NCI-H2227 (cell line): ENCODE results near the gene CARHSP1.
"Not testable (repeated sequence)": the region's sequence is repeated elsewhere in the genome, so short reads cannot be mapped to it uniquely, and the experiment has no call there.

ENCODE experiments used
- DNase-seq: peaks from one replicate; lab custom pipeline; 2025; ENCODE audit not compliant: unreplicated experiment; lab: John Stamatoyannopoulos, UW

CARHSP1 gene

DNA sequence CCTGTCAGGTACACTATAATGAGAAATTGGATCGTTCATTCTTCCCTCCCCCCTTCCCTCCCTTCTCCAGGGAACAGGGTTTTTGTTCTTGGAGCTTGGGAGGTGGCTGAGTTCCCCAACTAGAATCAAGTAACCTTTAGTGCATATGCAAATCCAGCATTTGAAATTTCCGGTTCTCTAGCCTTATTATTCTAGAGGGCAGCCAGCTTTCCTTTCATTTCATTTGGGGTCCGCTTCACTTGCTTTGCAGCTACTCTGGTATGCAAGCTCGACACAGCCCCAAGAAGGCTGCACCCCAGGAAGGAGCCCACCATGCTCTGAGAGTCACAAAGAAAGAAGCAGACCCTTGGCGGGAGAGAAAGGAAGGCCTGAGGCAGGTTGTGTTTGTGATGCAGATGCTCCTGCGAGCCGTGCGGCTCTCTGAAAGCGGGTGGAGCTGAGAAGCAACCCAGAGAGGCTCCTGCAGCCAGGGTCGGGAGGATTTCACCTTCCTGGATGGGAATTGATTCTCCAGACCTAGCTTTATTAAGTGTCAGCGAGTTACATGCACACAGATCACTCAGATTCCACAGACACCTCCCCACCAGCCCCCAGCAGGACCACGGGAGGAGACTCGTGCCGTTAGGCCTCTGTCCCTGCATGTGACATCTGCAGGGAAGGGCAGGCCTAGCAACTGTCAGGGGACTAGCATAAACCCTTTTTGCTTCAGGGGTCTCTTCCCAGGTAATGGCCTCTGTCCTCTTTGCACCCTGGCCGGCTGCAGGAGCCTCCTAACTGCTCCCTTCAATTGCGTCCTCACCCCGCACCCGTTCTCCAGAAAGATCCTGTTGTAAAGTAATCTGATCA is 36.7 kb downstream of the CARHSP1 start:
- DNase-seq: no peak

DNA sequence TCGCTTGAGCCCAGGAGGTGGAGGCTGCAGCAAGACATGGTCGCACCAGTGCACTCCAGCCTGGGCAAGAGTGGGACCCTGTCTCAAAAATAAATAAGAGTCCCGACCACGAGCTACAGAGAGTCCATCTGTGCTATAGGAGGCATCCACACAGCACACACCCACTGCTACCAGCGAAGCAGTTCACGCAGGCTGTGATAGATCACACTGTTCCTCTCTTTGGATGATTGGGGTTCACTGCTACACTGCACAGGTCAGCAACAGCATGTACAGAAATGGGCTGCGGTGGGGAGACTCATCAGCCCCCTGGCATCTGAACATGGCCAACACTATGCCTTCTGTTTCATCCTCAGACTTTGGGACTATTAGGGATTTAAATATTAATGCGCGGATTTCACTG is 37.4 kb downstream of the CARHSP1 start:
- DNase-seq: no peak

DNA sequence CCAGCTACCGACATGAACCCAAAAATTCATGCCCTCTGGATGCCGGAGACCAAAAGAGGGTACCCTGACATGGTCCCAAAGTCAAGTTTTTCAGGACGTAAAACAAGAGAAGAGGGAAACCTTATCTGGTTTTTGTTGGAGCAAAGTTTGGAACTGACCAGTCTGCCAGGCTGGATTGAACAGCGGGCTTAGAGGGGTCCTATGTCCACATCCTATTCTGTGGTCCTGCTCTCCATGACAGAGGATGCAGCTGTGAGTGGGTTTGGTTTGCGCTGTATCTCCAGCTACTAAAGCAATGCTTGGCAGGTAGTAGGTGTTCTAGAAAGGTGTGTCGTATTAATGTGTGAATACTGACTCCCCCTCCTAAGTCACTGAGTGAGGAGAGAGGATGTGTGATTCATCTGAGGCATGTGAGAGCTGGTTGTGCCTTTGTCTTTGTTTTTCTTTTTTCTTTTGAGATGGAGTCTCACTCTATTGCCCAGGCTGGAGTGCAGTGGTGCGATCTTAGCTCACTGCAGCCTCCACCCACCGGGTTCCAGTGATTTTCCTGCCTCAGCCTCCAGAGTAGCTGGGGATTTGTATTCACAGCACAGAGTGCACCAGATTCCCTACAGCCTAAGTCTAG is 40.2 kb downstream of the CARHSP1 start:
- DNase-seq: no peak

DNA sequence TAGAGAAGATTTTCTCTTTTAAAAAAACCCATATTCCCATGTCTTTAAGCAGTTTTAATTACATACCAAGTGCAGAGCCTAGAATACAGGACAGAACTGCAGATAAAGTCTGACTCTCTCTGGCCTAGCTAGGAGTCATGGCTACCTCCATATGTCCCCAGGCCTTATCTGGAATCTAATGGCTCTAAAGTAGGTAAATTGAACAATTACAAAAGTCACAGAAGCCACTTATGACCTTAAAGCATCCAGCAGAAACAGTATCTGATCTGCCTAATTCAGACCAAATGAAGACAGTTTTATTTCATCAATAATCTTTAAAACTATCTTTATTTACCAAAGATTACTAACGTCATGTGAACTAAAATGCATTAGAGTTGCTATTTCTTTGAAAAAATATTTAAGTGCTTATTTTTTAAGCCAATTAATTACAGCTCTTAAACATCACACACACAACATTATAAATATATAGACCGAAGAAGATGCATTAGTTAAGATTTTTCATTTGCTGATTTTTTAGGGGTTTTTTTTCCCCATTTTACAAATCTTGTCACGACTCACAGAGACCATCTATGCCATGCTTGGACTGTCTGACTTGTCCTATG is 42.4 kb downstream of the CARHSP1 start:
- no peak for DNase-seq

- no peak for DNase-seq
Measured at GRCh38 chr16:8822403-8822802, 46.4 kb downstream of the CARHSP1 start.

DNA sequence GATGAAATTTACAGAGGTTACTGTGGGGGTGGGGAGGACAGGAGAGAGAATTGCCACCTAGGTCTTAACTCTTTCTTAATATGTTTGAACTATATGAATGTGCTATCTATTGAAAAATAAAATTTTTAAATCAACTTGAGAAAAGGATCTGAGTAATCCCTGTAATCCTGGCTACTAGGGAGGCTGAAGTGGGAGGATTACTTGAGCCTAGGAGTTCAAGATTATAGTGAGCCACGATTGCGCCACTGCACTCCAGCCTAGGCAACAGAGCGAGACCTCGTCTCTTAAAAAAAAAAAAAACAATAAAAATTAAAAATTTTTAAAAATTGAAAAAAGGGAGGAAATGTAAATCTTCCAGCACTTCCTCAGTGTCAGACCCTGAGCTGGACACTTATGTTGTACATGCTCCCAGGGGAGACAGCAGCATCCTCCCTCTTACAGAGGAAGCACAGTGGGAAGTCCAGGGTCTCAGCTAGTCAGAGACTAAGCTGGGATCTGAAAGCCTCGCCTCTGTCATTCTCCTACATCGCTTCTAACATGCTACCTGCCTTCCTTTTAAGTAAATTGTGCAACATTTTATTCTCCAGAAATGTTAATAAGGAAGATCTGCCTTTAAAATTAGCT is 49.3 kb downstream of the CARHSP1 start:
- DNase-seq: no peak

GRCh38 chr16:8818504-8819270 is 50.1 kb downstream of the CARHSP1 start:
- DNase-seq: no peak

GRCh38 chr16:8816967-8817655 is 51.7 kb downstream of the CARHSP1 start:
- DNase-seq: no peak

DNA sequence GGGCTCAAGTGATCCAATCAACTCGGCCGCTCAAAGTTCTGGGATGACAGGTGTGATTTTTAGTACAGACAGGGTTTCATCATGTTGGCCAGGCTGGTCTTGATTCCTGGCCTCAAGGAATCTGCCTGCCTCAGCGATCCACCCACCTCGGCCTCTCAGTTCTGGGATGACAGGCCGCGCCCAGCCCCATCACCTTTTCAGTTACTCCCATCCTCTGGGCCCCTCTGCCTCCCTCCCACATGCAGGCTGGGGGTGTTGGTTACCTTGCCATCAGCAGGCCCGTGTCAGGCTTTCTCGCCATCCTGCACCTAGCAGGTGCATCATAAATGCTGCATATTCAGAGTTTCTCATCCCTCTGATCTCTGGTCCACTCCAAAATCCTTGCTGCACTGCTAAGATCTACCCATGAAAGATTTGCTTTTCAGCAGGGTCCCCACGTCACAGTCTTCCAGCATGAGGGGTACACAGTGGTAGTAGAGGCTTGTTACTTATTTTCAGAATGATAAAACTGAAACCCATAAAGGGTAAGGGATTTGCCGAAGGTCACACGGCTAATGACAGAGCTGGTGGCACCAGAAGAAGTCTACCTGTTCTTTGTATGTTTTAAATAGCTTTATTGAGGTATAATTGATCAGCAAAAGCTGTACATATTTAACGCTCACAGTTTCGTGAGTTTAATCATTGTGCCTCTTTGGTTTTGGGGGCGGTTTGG is 54.6 kb downstream of the CARHSP1 start:
- DNase-seq: no peak

DNA sequence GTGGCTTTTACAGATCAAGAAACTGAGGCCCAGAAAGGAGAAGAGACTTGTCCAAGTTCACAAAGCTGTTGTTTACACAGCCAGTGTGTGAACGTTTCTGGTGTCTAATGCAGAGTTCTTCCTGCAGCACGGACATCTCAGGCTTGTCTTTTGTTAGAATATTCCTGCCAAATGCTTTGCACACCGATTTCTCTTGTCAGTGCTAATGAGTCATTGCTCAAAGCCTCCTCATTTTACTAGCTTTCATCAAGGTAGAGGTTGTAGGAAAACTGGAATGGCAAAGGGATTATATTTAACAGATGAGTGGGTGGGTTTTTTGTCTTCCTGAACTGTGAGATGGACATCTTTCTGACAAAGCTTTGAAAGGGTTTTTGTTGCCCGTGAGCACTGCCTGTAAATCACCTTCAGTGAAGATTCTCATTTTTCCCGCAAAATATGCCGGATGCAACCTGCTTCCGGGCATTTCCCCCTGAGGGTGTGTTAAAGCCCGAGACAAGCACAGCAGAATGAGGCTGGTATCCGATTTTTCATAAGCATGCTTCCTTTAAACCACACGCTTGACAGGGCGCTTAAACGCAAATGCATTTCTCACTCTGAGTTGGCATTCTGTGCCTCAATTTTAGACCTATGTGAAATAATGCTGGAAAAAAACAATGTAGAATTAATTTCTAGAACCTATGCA is 56.5 kb downstream of the CARHSP1 start:
- no peak for DNase-seq

- no peak for DNase-seq
Measured at GRCh38 chr16:8808613-8809353, 60.0 kb downstream of the CARHSP1 start.

- no peak for DNase-seq
Measured at GRCh38 chr16:8808009-8808408, 60.8 kb downstream of the CARHSP1 start.

DNA sequence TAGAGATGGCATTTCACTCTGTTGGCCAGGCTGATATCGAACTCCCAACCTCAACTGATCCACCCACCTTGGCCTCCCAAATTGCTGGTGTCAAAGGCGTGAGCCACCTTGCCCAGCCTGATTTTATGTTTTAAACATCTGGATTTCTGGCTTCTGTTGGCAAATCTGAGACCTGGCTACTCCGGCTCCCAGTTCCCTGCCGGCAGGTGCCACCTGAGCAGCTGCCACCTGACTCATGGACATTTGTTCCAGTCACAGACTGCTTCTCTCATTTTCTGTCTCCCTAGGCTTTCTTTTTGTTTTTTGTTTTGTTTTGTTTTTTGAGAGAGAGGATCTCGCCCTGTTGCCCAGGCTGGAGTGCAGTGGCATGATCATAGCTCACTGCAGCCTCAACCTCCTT is 61.6 kb downstream of the CARHSP1 start:
- no peak for DNase-seq

DNA sequence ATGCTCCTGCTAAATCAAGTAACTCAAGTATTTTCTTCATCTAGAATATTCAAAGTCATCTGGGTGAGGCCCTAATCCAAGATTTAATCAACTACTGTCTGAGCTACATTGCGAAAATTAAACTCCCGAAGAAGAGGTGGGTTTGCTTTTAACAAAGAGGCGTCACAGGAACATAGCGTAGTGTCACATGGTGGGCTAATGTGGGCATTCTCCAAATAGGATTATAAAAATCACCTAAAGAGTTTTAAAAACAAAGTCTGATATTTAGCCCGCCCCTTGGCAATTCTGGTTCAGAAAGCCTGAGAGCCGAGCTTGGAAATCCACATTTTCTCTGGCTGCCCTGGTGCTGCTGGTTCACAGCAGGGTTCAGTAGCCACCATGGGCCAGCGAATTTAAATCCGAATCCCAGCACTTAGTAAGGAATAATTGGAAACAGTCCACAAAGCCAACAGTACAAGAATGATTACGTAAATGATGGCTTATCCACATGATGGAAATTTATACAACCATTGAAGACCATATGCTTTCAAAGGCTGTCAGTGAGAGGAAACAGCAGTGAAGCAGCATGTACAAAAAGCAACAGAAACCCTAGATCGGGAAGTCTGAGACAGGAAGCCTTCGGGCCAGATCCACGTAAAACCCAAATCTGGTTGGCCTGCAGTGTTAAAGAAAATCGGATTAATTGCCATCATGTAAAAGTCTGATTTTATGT is 62.4 kb downstream of the CARHSP1 start:
- no peak for DNase-seq

DNA sequence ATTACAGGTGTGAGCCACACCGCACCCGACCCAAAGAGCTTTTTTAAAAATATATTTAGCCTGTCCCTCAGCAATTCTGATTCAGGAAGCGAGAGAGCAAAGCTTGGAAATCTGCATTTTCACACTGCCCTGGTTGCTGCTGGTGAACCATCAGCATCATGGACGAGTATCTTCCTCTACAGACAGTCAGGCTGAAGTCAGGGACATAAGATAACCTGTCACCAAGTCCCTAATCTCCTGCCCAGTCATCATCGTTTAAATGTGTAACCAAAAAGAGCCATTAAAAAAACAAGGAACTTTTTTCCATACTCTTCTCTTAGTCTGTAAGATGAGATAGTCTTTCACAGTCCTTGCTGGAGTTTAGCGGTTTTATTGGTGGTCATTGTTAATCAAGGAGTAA is 64.5 kb downstream of the CARHSP1 start:
- DNase-seq: no peak

DNA sequence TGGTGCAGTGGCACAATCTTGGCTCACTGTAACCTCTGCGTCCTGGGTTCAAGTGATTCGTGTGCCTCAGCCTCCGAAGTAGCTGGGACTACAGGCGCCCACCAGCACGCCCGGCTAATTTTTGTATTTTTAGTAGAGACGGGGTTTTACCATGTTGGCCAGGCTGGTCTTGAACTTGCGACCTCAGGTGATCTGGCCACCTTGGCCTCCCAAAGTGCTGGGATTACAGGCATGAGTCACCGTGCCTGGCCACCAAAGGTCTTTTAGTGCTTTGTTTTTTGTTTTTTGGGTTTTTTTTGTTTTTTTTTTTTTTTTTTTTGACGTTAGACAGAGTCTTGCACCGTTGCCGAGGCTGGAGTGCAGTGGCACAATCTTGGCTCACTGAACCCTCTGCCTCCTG is 65.1 kb downstream of the CARHSP1 start:
- not testable (repeated sequence) for DNase-seq
